Transverse colon (tissue), 4 donors: ENCODE results near the gene PNKP.

Experiments used
- POLR2A ChIP-seq: fragments of 450-650 bp; IDR thresholded peaks from one replicate; pipeline ENCODE4 v1.6.1; 2016; ENCODE audit warnings: antibody characterized with exemption, mild to moderate bottlenecking, moderate library complexity
- POLR2AphosphoS5 ChIP-seq, 3 donors: sonication (generic); formaldehyde crosslinking; IDR thresholded peaks; one replicate each; pipeline ENCODE4 v1.6.1; 2016; ENCODE audit warnings: antibody characterized with exemption in 3 of 3
- TF ChIP-seq, protein P1 (sequence below), 5 experiments: fragments of 200-600 bp in 3 of 5; fragments of 450-650 bp in 2 of 5; sonication (generic) in 3 of 5; IDR thresholded peaks; 1 replicate in 2 of 5; 2 replicates in 3 of 5; pipeline ENCODE4 v1.5.1; 2016 to 2017; ENCODE audit warnings: antibody characterized with exemption in 5 of 5, inconsistent platforms in 3 of 5, mild to moderate bottlenecking in 2 of 5, moderate library complexity in 1 of 5

DNA sequence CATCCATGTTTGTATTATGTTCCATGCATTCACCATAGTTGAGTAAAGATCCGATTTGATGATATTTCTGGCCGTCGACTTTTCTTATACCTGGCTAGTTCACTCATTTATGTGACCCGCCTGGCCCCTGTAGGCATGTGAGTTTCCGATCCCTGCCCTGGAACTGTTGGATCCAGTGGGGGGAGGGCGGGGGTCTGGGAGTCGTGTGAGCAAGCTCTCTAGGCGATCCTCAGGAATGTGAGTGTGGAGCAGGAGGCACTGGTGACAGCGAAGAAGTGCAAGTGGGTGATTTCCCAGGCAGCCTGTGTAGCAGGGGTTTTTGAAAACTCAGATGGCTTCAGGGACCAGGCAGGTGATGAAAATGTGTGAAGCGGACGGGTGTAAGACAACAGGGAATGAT lies 27.1 kb downstream of the PNKP start:
- TF ChIP-seq, protein P1, sequence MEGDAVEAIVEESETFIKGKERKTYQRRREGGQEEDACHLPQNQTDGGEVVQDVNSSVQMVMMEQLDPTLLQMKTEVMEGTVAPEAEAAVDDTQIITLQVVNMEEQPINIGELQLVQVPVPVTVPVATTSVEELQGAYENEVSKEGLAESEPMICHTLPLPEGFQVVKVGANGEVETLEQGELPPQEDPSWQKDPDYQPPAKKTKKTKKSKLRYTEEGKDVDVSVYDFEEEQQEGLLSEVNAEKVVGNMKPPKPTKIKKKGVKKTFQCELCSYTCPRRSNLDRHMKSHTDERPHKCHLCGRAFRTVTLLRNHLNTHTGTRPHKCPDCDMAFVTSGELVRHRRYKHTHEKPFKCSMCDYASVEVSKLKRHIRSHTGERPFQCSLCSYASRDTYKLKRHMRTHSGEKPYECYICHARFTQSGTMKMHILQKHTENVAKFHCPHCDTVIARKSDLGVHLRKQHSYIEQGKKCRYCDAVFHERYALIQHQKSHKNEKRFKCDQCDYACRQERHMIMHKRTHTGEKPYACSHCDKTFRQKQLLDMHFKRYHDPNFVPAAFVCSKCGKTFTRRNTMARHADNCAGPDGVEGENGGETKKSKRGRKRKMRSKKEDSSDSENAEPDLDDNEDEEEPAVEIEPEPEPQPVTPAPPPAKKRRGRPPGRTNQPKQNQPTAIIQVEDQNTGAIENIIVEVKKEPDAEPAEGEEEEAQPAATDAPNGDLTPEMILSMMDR (IDR thresholded peaks at IDR 0.05): no peak
- no peak for TF ChIP-seq POLR2AphosphoS5 (IDR thresholded peaks at IDR 0.05)
- no peak for TF ChIP-seq POLR2A
